Cardiac muscle cell (in vitro differentiated cells and primary cell): ENCODE results near the gene ANKH. TPM values are rescaled to one million over a fixed set of nuclear protein-coding genes. Genes with fewer than 3 reads are reported as not detected.

Experiments used
- DNase-seq, 2 donors: peaks; one replicate each; pipeline versions ENCODE4 v3.0.0 to v3.0.0-alpha.2; 2010 to 2017; ENCODE audit warnings: low read depth in 1 of 2, low spot score in 1 of 2
- H3K27ac ChIP-seq: fragments of 200-600 bp; sonication (generic); 2 replicates; pipeline ENCODE4 v1.5.1; 2016
- H3K27me3 ChIP-seq: fragments of 200-600 bp; sonication (generic); 2 replicates; pipeline ENCODE4 v1.6.0; 2016; ENCODE audit warnings: control low read depth
- H3K36me3 ChIP-seq: fragments of 200-600 bp; sonication (generic); 2 replicates; pipeline ENCODE4 v1.5.1; 2016; ENCODE audit warnings: control low read depth
- H3K4me1 ChIP-seq: fragments of 200-600 bp; sonication (generic); 2 replicates; pipeline ENCODE4 v1.8.1; 2017; ENCODE audit warnings: low read depth, mild to moderate bottlenecking, mixed run types
- H3K4me3 ChIP-seq: fragments of 200-600 bp; sonication (generic); 2 replicates; pipeline ENCODE4 v1.5.1; 2016; ENCODE audit warnings: mild to moderate bottlenecking
- H3K9me3 ChIP-seq: fragments of 200-600 bp; sonication (generic); 2 replicates; pipeline ENCODE4 v1.5.1; 2017; ENCODE audit warnings: low read depth, mild to moderate bottlenecking, control low read depth
- CTCF ChIP-seq: IDR thresholded peaks from 2 replicates; pipeline ENCODE4 v1.5.1; 2012; ENCODE audit warnings: low read depth, mild to moderate bottlenecking, low read length
- polyA plus RNA-seq: library from polyadenylated mRNA; unstranded; fragments of >200 nt; fragmentation: Nextera tagmentation; extraction: Ambion mirVana; gene quantifications from 2 replicates; pipeline ENCODE4 v1.2.1, GENCODE V29; 2016
- total RNA-seq: library from RNA; depleted of rRNA; stranded (reverse); fragments of >200 nt; gene quantifications from 2 replicates; pipeline ENCODE4 v1.2.3, GENCODE V29; 2016

Gene ANKH
- total and polyA plus RNA-seq, 2 experiments from 2014 or later: 26.6 to 48.1 TPM

GRCh38 chr5:14787801-14788579 is 83.6 kb downstream of the ANKH start:
- Histone ChIP-seq H3K36me3 (no peaks in the 10 kb centered on the region), H3K4me3 (no peak overlapping the region), H3K27me3 (no peaks in the 10 kb centered on the region), H3K9me3 (no peaks in the 10 kb centered on the region), H3K27ac (no peak overlapping the region), H3K4me1 (no peaks in the 10 kb centered on the region)
- DNase-seq: no peak
- TF ChIP-seq CTCF: no peak

- Histone ChIP-seq H3K4me3 (no peak overlapping the region), H3K27ac (no peak overlapping the region), H3K27me3 (no peaks in the 10 kb centered on the region), H3K36me3 (no peaks in the 10 kb centered on the region), H3K9me3 (no peaks in the 10 kb centered on the region), H3K4me1 (peaks cover 3% of the 10 kb centered on the region)
- no peak for TF ChIP-seq CTCF
- DNase-seq: no peak
Observed at GRCh38 chr5:14783691-14784090, 87.9 kb downstream of the ANKH start.

- Histone ChIP-seq H3K4me1 (peaks cover 12% of the 10 kb centered on the region), H3K27me3 (no peaks in the 10 kb centered on the region), H3K9me3 (no peaks in the 10 kb centered on the region), H3K27ac (no peak overlapping the region), H3K4me3 (no peak overlapping the region), H3K36me3 (no peaks in the 10 kb centered on the region)
- TF ChIP-seq CTCF: no peak
- DNase-seq: no peak
Observed at GRCh38 chr5:14782591-14782990, 89.0 kb downstream of the ANKH start.

- Histone ChIP-seq H3K4me3 (no peak overlapping the region), H3K27me3 (no peaks in the 10 kb centered on the region), H3K27ac (no peak overlapping the region), H3K36me3 (no peaks in the 10 kb centered on the region), H3K9me3 (no peaks in the 10 kb centered on the region), H3K4me1 (peaks cover 12% of the 10 kb centered on the region)
- peak in 1 of 2 donors; percentile 29 for DNase-seq
- TF ChIP-seq CTCF: no peak
Observed at GRCh38 chr5:14781106-14781505, 90.5 kb downstream of the ANKH start.

GRCh38 chr5:14779975-14780374 is 91.6 kb downstream of the ANKH start:
- peaks cover 12% of the 10 kb centered on the region for H3K4me1 ChIP-seq
- no peaks in the 10 kb centered on the region for H3K27me3 ChIP-seq
- H3K27ac ChIP-seq: no peak overlapping the region
- no peaks in the 10 kb centered on the region for H3K9me3 ChIP-seq
- DNase-seq: no peak
- no peaks in the 10 kb centered on the region for H3K36me3 ChIP-seq
- no peak overlapping the region for H3K4me3 ChIP-seq
- no peak for TF ChIP-seq CTCF
